Tibial nerve (tissue), 4 donors: ENCODE data around the gene DCX.

Source experiments
- EP300 ChIP-seq, 2 donors: sonication (generic); formaldehyde crosslinking; IDR thresholded peaks; one replicate each; pipeline ENCODE4 v1.6.1; 2017; ENCODE audit warnings: antibody characterized with exemption in 2 of 2, mild to moderate bottlenecking in 1 of 2
- POLR2A ChIP-seq, 2 donors: fragments of 450-650 bp; IDR thresholded peaks; one replicate each; pipeline ENCODE4 v1.6.1; 2017; ENCODE audit warnings: antibody characterized with exemption in 2 of 2, mild to moderate bottlenecking in 2 of 2, moderate library complexity in 2 of 2
- TF ChIP-seq, protein P1 (sequence below), 5 experiments: fragments of 200-600 bp in 3 of 5; fragments of 450-650 bp in 2 of 5; sonication (generic) in 3 of 5; IDR thresholded peaks; one replicate each; pipeline ENCODE4 v1.5.1; 2016 to 2019; ENCODE audit warnings: antibody characterized with exemption in 5 of 5, mild to moderate bottlenecking in 3 of 5, moderate library complexity in 2 of 5

DNA sequence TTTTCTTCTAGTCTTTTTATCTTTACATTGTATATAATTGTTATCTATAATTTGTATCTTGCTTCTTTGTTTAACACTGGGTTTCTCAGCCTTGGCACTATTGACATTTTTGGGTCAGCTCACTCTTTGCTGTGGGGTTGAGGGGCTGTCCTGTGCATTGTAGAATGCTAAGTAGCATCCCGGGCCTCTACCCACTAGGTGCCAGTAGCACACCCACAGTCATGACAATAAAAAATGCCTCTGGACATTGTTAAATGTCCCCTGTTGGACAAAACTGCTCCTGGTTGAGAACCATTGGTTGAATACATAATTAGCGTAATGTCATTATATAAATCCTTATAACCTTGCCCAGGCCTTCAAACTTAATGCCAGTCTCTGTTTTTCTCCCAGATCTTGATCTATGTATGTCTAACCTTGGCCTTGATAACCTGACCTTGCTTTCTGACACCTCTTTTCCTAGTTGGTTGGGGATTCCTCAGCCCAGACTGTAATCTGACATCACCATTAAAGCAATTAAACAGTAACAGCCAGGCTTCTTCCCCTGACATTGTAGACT, 46.1 kb downstream of the DCX start:
- TF ChIP-seq, protein P1, sequence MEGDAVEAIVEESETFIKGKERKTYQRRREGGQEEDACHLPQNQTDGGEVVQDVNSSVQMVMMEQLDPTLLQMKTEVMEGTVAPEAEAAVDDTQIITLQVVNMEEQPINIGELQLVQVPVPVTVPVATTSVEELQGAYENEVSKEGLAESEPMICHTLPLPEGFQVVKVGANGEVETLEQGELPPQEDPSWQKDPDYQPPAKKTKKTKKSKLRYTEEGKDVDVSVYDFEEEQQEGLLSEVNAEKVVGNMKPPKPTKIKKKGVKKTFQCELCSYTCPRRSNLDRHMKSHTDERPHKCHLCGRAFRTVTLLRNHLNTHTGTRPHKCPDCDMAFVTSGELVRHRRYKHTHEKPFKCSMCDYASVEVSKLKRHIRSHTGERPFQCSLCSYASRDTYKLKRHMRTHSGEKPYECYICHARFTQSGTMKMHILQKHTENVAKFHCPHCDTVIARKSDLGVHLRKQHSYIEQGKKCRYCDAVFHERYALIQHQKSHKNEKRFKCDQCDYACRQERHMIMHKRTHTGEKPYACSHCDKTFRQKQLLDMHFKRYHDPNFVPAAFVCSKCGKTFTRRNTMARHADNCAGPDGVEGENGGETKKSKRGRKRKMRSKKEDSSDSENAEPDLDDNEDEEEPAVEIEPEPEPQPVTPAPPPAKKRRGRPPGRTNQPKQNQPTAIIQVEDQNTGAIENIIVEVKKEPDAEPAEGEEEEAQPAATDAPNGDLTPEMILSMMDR (IDR thresholded peaks at IDR 0.05) = no peak
- no peak for TF ChIP-seq POLR2A (IDR thresholded peaks at IDR 0.05)
- no peak for TF ChIP-seq EP300 (IDR thresholded peaks at IDR 0.05)
